ENCODE measurements around the gene THBS4. TPM values are rescaled to one million over a fixed set of nuclear protein-coding genes. Genes with fewer than 3 reads are reported as not detected.

THBS4 gene
- total RNA-seq: 1 to 10 TPM in 4 of 6 donors, under 1 TPM in 1, not detected in 1; 0.44 to 3.9 (median 1.2) TPM

DNA sequence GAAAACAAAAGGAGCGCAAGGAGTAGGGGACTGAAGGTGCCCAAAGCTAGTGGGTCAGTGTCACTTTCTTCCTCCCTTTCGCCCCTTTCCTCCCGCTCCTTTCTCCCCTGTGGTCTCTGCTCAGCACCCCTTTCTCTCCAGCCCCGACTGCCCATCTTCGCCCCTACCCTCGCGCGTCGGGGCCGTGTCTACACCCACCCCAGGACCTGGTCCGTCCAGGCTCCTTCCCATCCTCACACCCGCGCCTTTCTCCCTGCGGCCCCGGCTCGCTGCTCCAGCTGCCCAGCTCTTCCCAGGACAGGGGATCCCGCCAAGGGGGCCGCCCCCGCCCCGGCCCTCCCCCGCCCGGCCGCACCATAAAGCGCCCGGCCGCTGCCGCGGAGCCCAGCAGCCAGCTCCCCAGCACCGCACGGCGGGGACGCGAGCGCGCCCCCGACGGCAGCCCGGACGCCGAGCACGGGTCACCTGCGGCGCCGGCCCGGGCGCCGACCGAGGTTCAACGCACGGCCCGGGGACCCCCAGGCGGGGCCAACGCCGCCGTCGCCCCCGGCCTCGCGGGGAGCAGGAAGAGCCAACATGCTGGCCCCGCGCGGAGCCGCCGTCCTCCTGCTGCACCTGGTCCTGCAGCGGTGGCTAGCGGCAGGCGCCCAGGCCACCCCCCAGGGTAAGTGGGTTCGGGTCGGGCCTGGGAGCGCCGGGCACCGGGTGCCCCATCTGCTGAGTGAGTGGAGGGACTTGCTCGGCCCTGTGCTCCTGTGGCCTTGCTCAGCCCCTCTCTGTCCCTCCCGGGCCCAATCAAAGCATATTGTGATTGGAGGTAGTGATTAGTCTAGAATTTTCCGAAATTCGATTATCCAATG lies at the start of gene THBS4:
THBS4 (plus strand) TSS at position 387 of the 860 bp plus-strand sequence; CDS start at position 577, 190 bp downstream.
- H3K4me1 ChIP-seq: peaks cover 0 to 10% (median 2%) of the 10 kb centered on the region in 4 donors
- peak in 1 of 2 donors; percentile 76 for ATAC-seq (ENCODE audit: low FRiP score in 2 of 2)
- peak within 1 kb of the TSS in 3 of 4 donors; percentile 18 to 26 (median 23) for H3K4me3 ChIP-seq
- no peaks in the 10 kb centered on the region for H3K36me3 ChIP-seq
- H3K9me3 ChIP-seq: no peaks in the 10 kb centered on the region
- H3K27ac ChIP-seq: no peak within 1 kb of the TSS
- TF ChIP-seq, protein P1, sequence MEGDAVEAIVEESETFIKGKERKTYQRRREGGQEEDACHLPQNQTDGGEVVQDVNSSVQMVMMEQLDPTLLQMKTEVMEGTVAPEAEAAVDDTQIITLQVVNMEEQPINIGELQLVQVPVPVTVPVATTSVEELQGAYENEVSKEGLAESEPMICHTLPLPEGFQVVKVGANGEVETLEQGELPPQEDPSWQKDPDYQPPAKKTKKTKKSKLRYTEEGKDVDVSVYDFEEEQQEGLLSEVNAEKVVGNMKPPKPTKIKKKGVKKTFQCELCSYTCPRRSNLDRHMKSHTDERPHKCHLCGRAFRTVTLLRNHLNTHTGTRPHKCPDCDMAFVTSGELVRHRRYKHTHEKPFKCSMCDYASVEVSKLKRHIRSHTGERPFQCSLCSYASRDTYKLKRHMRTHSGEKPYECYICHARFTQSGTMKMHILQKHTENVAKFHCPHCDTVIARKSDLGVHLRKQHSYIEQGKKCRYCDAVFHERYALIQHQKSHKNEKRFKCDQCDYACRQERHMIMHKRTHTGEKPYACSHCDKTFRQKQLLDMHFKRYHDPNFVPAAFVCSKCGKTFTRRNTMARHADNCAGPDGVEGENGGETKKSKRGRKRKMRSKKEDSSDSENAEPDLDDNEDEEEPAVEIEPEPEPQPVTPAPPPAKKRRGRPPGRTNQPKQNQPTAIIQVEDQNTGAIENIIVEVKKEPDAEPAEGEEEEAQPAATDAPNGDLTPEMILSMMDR (IDR thresholded peaks at IDR 0.05): no peak
- TF ChIP-seq EP300 (IDR thresholded peaks at IDR 0.05) (no peak), POLR2A (IDR thresholded peaks at IDR 0.05) (no peak), POLR2AphosphoS5 (IDR thresholded peaks at IDR 0.05) (no peak)
- DNase-seq: peak in 1 of 2 donors; percentile 84
- WGBS, 2 donors: 8 to 10% methylated on average over 19 to 62 of the region's 76 CpGs
- H3K27me3 ChIP-seq: peaks cover 0 to 21% (median 9%) of the 10 kb centered on the region in 4 donors

GRCh38 chr5:79986260-79986659 lies 48.9 kb upstream of the THBS4 start:
- H3K27me3 ChIP-seq: no peaks in the 10 kb centered on the region
- no peaks in the 10 kb centered on the region for H3K9me3 ChIP-seq
- H3K4me3 ChIP-seq: no peak overlapping the region
- ATAC-seq (ENCODE audit: low FRiP score in 2 of 2) (no peak), DNase-seq (no peak)
- H3K4me1 ChIP-seq: peaks cover 0 to 18% (median 5%) of the 10 kb centered on the region in 4 donors
- H3K36me3 ChIP-seq: peaks cover 8 to 72% (median 25%) of the 10 kb centered on the region in 4 donors
- H3K27ac ChIP-seq: no peak overlapping the region
- no peak for TF ChIP-seq POLR2AphosphoS5 (IDR thresholded peaks at IDR 0.05)

DNA sequence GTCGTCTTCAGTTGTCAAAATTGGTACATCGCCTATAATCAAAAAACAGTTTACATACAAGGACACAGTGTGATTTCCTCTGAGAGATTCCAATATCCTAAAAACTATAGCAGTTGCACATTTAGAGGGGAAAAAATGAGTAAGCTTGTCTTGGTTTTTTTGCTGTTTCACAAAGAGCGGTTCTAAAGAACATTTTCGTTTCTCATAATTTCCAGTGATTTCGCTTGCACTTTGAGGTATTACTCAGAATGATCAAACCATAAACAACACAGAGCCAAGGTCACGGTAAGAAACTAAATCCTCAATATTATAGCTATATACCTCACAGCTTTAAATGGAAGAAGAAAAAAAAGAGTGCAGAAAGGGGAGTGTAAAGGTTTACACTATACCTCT lies 44.9 kb upstream of the THBS4 start:
- ATAC-seq (ENCODE audit: low FRiP score in 2 of 2): no peak
- peak overlapping the region; percentile 78 to 97 (median 82) for H3K4me3 ChIP-seq
- H3K9me3 ChIP-seq: no peaks in the 10 kb centered on the region
- peaks cover 6 to 24% (median 11%) of the 10 kb centered on the region in 4 donors for H3K4me1 ChIP-seq
- TF ChIP-seq, protein P1 (IDR thresholded peaks at IDR 0.05): no peak
- TF ChIP-seq POLR2AphosphoS5 (IDR thresholded peaks at IDR 0.05) (no peak), POLR2A (IDR thresholded peaks at IDR 0.05) (no peak)
- H3K27ac ChIP-seq: peak overlapping the region in 1 of 4 donors; percentile 81
- no peaks in the 10 kb centered on the region for H3K27me3 ChIP-seq
- peaks cover 2 to 33% (median 13%) of the 10 kb centered on the region in 4 donors for H3K36me3 ChIP-seq
- DNase-seq: no peak
- 66 to 74% methylated on average over 6 of the region's 6 CpGs for WGBS, 2 donors

DNA sequence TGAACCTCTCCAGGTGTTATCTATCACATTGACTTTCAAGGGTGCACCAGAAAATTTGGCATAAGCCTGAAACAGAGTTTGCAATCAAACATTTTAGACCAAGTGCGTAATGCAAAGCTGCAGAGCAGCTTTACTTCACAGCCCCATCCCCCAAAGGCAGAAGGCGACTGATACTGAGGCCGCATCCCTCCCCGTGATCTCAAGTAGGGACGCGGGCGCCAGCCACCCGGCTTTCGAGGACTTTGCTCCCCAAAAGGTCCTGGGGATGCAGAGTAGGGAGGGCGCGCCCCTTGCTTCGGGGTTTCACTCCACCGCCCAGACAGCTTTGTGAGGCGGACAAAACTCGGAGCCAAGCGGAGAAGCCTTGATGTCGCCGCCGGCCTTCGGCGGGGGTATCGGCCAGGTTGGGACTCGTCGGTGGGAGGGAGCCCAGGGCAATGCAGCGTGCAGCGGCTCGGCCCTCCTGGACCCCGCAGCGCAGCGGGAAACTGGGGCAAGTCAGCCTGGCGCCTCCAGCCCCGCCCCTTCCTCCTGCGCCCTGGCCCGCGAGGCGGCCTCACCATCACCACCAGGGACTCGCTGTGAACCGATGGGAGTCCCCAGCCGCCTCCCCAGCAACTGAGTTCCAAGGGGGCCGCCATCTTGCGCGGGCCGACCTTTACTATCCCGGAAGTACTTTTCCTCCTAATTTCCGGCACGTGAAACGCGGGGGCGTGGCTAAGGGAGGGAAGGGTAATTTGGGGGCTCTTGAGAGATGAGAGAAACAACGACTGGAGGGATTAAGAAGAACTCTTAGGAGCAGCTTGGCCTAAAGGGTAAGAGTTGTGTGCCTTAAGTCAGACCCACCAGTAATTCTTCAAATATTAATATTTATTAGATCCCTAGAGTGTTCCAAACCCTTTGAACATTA lies 44.3 kb upstream of the THBS4 start, which contains the start of gene MTX3:
MTX3 (minus strand) TSS at position 665 of the 910 bp plus-strand sequence; CDS start at position 641, 24 bp downstream.
- WGBS, 2 donors: 8 to 9% methylated on average over 32 to 40 of the region's 50 CpGs
- no peaks in the 10 kb centered on the region for H3K27me3 ChIP-seq
- ATAC-seq (ENCODE audit: low FRiP score in 2 of 2): peak; percentile 85 to 97
- H3K4me3 ChIP-seq: peak within 1 kb of the TSS; percentile 78 to 97 (median 82)
- H3K36me3 ChIP-seq: peaks cover 2 to 27% (median 13%) of the 10 kb centered on the region in 4 donors
- H3K9me3 ChIP-seq: no peaks in the 10 kb centered on the region
- TF ChIP-seq POLR2AphosphoS5 (IDR thresholded peaks at IDR 0.05) (peak; percentile 11 to 63), POLR2A (IDR thresholded peaks at IDR 0.05) (peak in 1 of 4 donors; percentile 56), EP300 (IDR thresholded peaks at IDR 0.05) (no peak)
- TF ChIP-seq, protein P1 (IDR thresholded peaks at IDR 0.05): no peak
- DNase-seq: peak; percentile 69 to 91
- H3K27ac ChIP-seq: peak within 1 kb of the TSS; percentile 61 to 81 (median 80)
- peaks cover 6 to 24% (median 11%) of the 10 kb centered on the region in 4 donors for H3K4me1 ChIP-seq

Data from upper lobe of left lung (tissue), 6 donors.